HEK293 (cell line): Measurements from ENCODE around the gene HS3ST5.

Experiments used
- ATF2 ChIP-seq: fragments of 450-650 bp; formaldehyde crosslinking; IDR thresholded peaks from 2 replicates; pipeline ENCODE4 v1.5.1; 2016; ENCODE audit warnings: missing biosample characterization, missing genetic modification characterization, low read depth
- CTCF ChIP-seq: fragments of 450-650 bp; formaldehyde crosslinking; IDR thresholded peaks from 2 replicates; pipeline ENCODE4 v1.5.1; 2016; ENCODE audit warnings: missing biosample characterization, missing genetic modification characterization
- MZF1 ChIP-seq: fragments of 450-650 bp; formaldehyde crosslinking; IDR thresholded peaks from 2 replicates; pipeline ENCODE4 v1.5.1; 2017; ENCODE audit warnings: missing biosample characterization, missing genetic modification characterization, borderline replicate concordance
- PBX3 ChIP-seq: sonication (generic); formaldehyde crosslinking; IDR thresholded peaks from 2 replicates; pipeline ENCODE4 v1.8.1; 2022; ENCODE audit warnings: mild to moderate bottlenecking, moderate library complexity, missing genetic modification reagents
- SALL2 ChIP-seq: fragments of 450-650 bp; formaldehyde crosslinking; IDR thresholded peaks from 2 replicates; pipeline ENCODE4 v1.5.0; 2017; ENCODE audit warnings: missing biosample characterization, mild to moderate bottlenecking, missing genetic modification characterization, borderline replicate concordance
- SP2 ChIP-seq: fragments of 450-650 bp; formaldehyde crosslinking; IDR thresholded peaks from 2 replicates; pipeline ENCODE4 v1.5.1; 2016; ENCODE audit warnings: missing biosample characterization, missing genetic modification characterization
- ZNF391 ChIP-seq: fragments of 450-650 bp; formaldehyde crosslinking; IDR thresholded peaks from 2 replicates; pipeline ENCODE4 v1.5.1; 2016; ENCODE audit warnings: low read depth, missing biosample characterization, missing genetic modification characterization, borderline replicate concordance
- ZNF561 ChIP-seq: fragments of 450-650 bp; IDR thresholded peaks from 2 replicates; pipeline ENCODE4 v1.5.1; 2018; ENCODE audit warnings: missing biosample characterization, missing genetic modification characterization, borderline replicate concordance
- ZNF621 ChIP-seq: fragments of 450-650 bp; formaldehyde crosslinking; IDR thresholded peaks from 2 replicates; pipeline ENCODE4 v1.5.1; 2017; ENCODE audit warnings: missing biosample characterization, missing genetic modification characterization

GRCh38 chr6:114024746-114025145 is 318.1 kb downstream of the HS3ST5 start:
- TF ChIP-seq PBX3 (CRISPR knock-in tag): no peak
- no peak for TF ChIP-seq CTCF
- TF ChIP-seq MZF1 (tag by site-specific recombination): no peak
- no peak for TF ChIP-seq SALL2 (tag by site-specific recombination)
- no peak for TF ChIP-seq ATF2 (tag by site-specific recombination)
- TF ChIP-seq SP2 (tag by site-specific recombination): no peak
- TF ChIP-seq ZNF561 (tag by site-specific recombination): no peak
- TF ChIP-seq ZNF391: no peak
- no peak for TF ChIP-seq ZNF621 (tag by site-specific recombination)
